Measurements from ENCODE around the gene ANKH.

Gene ANKH

DNA sequence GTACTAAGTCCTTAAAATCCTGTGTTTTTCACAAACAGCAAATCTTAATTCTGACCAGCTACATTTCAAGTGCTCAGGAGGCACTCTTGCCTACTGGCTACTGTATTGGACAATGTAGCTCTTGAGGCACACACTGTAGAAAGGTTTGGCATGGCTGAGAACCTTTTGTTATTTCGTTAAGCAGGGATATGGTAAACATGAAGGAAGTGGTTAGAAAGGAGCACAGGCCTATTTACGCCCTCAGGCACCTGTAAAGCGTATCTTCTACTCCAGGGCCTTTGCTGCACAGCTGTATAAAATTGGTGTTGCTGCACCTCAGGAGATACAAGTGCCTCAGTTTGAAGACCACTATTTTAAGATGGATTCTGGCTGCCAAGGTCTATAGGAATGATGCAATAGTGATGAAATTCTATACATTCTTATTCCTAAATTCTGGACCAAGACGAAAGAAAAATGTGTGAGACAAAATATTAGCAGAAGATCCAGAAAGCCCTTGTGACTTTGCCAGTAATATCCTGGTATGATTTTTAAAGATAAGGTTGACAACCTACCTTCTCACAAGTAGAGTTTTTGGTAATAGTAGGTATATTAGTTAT lies 216.3 kb downstream of the ANKH start:
- DNase-seq = no peak
